SK-N-SH treated with all-trans-retinoic acid at 6 μM for 48 hours (cell line): ENCODE measurements around the gene NFKBIA.

Source experiments
- ATAC-seq: fragments of 200-7000 bp; cut with Tn5 transposase; 3 replicates; pipeline ENCODE4 v1.9.1; 2020; ENCODE audit warnings: mild to moderate bottlenecking, moderate library complexity
- ARNTL ChIP-seq: fragments of 450-650 bp; formaldehyde crosslinking; IDR thresholded peaks from 2 replicates; pipeline ENCODE4 v1.5.0; 2020; ENCODE audit warnings: low read depth, mild to moderate bottlenecking, moderate library complexity, borderline replicate concordance
- BACH2 ChIP-seq: fragments of 250-450 bp; sonication (Bioruptor Pico); IDR thresholded peaks from 2 replicates; pipeline ENCODE4 v1.9.0; 2021; ENCODE audit warnings: mild to moderate bottlenecking, borderline replicate concordance
- CSDC2 ChIP-seq: fragments of 250-450 bp; sonication (Bioruptor Pico); IDR thresholded peaks from 2 replicates; pipeline ENCODE4 v1.5.0; 2020; ENCODE audit warnings: mild to moderate bottlenecking, moderate library complexity
- ESRRG ChIP-seq: fragments of 250-450 bp; sonication (Bioruptor Pico); IDR thresholded peaks from 2 replicates; pipeline ENCODE4 v1.6.1; 2021; ENCODE audit warnings: mild to moderate bottlenecking
- GLIS3 ChIP-seq: fragments of 250-450 bp; sonication (Bioruptor Pico); IDR thresholded peaks from 2 replicates; pipeline ENCODE4 v1.5.0; 2020; ENCODE audit warnings: mild to moderate bottlenecking, moderate library complexity
- ISL1 ChIP-seq: fragments of 250-450 bp; sonication (Bioruptor Pico); IDR thresholded peaks from 2 replicates; pipeline ENCODE4 v2.1.2; 2022; ENCODE audit warnings: mild to moderate bottlenecking, moderate library complexity
- OSR1 ChIP-seq: fragments of 250-450 bp; sonication (Bioruptor Pico); IDR thresholded peaks from 2 replicates; pipeline ENCODE4 v1.8.0; 2022; ENCODE audit warnings: moderate library complexity, mild to moderate bottlenecking, inconsistent platforms
- PPARA ChIP-seq: fragments of 250-450 bp; sonication (Bioruptor Pico); IDR thresholded peaks from 2 replicates; pipeline ENCODE4 v1.5.0; 2020; ENCODE audit warnings: mild to moderate bottlenecking, borderline replicate concordance
- RARB ChIP-seq: fragments of 250-450 bp; sonication (Bioruptor Pico); IDR thresholded peaks from 2 replicates; pipeline ENCODE4 v1.8.0; 2021; ENCODE audit warnings: mild to moderate bottlenecking, moderate library complexity
- TCF4 ChIP-seq: fragments of 250-450 bp; sonication (Bioruptor Pico); IDR thresholded peaks from 2 replicates; pipeline ENCODE4 v1.8.0; 2021; ENCODE audit warnings: mild to moderate bottlenecking, moderate library complexity, borderline replicate concordance
- ZC3H10 ChIP-seq: fragments of 250-450 bp; sonication (Bioruptor Pico); IDR thresholded peaks from 2 replicates; pipeline ENCODE4 v1.5.1; 2021; ENCODE audit warnings: mild to moderate bottlenecking, moderate library complexity
- ZFP3 ChIP-seq: fragments of 250-450 bp; sonication (Bioruptor Pico); IDR thresholded peaks from 2 replicates; pipeline ENCODE4 v1.5.0; 2020; ENCODE audit warnings: mild to moderate bottlenecking, moderate library complexity
- ZFP30 ChIP-seq: fragments of 450-650 bp; formaldehyde crosslinking; IDR thresholded peaks from 2 replicates; pipeline ENCODE4 v1.5.0; 2022; ENCODE audit warnings: mild to moderate bottlenecking, moderate library complexity
- ZNF565 ChIP-seq: fragments of 450-650 bp; formaldehyde crosslinking; conservative IDR thresholded peaks from 2 replicates; pipeline ENCODE4 v1.5.0; 2020; ENCODE audit warnings: low read depth, mild to moderate bottlenecking, moderate library complexity
- ZNF70 ChIP-seq: fragments of 450-650 bp; formaldehyde crosslinking; IDR thresholded peaks from 2 replicates; pipeline ENCODE4 v1.5.0; 2020; ENCODE audit warnings: mild to moderate bottlenecking, moderate library complexity
- ZNF8 ChIP-seq: fragments of 450-650 bp; formaldehyde crosslinking; IDR thresholded peaks from 2 replicates; pipeline ENCODE4 v1.5.0; 2020; ENCODE audit warnings: mild to moderate bottlenecking, moderate library complexity
- TF ChIP-seq, protein P1 (sequence below): fragments of 250-450 bp; sonication (Bioruptor Pico); IDR thresholded peaks from 2 replicates; pipeline ENCODE4 v1.8.0; 2021; ENCODE audit warnings: low read depth, mild to moderate bottlenecking, moderate library complexity, borderline replicate concordance
- TF ChIP-seq, protein P2 (sequence below): fragments of 250-450 bp; sonication (Bioruptor Pico); IDR thresholded peaks from 2 replicates; pipeline ENCODE4 v1.5.1; 2020; ENCODE audit warnings: low read depth, mild to moderate bottlenecking, moderate library complexity
- TF ChIP-seq, protein P3 (sequence below): fragments of 250-450 bp; sonication (Bioruptor Pico); IDR thresholded peaks from 2 replicates; pipeline ENCODE4 v1.5.1; 2021; ENCODE audit warnings: mild to moderate bottlenecking, moderate library complexity
- TF ChIP-seq, protein P4 (sequence below): fragments of 250-450 bp; sonication (Bioruptor Pico); IDR thresholded peaks from 2 replicates; pipeline ENCODE4 v1.5.0; 2020; ENCODE audit warnings: mild to moderate bottlenecking, moderate library complexity
- TF ChIP-seq, protein P5 (sequence below): fragments of 250-450 bp; sonication (Bioruptor Pico); IDR thresholded peaks from 2 replicates; pipeline ENCODE4 v1.8.0; 2020; ENCODE audit warnings: mild to moderate bottlenecking, moderate library complexity, borderline replicate concordance

The NFKBIA gene

DNA sequence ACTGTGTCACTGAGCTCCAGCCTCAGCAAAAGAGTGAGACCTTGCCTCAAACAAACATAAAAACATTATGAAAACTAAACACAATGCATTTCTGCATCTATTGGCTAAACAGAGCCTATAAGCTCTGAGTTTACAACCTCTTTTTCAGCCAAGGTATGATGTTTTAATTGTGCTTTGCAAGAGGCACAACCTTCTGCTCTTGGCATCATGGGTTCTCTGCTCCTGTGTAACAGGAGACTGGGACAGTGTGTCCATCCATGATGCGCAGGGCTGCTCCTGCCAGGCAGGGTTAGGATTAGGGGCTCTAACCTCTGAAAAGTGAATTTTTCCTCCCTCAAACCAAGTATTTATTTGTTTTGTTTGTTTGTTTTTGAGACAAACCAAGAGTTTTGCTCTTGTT is 5.0 kb upstream of the NFKBIA start:
- no peak for ATAC-seq
- TF ChIP-seq, protein P1, sequence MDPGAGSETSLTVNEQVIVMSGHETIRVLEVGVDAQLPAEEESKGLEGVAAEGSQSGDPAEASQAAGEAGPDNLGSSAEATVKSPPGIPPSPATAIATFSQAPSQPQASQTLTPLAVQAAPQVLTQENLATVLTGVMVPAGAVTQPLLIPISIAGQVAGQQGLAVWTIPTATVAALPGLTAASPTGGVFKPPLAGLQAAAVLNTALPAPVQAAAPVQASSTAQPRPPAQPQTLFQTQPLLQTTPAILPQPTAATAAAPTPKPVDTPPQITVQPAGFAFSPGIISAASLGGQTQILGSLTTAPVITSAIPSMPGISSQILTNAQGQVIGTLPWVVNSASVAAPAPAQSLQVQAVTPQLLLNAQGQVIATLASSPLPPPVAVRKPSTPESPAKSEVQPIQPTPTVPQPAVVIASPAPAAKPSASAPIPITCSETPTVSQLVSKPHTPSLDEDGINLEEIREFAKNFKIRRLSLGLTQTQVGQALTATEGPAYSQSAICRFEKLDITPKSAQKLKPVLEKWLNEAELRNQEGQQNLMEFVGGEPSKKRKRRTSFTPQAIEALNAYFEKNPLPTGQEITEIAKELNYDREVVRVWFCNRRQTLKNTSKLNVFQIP (CRISPR knock-in tag), result no peak
- TF ChIP-seq PPARA (CRISPR knock-in tag) (no peak), ARNTL (no peak)

DNA sequence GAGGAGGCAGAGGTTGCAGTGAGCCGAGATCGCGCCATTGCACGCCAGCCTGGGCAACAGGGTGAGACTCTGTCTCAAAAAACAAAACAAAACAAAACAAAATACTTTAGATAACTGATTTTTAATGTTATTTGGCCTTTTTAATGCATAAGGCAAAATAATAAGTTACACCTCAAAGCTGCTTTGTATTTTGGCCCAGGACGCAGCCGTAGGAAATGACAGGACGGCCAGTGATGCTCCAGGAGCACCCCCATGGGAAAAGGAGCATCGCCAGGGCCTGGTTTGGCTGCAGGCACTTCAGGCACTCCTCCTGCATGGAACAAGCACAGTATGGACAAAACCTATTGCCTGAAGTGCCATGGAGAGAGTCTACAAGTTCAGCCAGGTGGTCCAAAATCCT is 3.5 kb upstream of the NFKBIA start:
- no peak for TF ChIP-seq TCF4 (CRISPR knock-in tag)
- no peak for TF ChIP-seq ZNF565
- TF ChIP-seq, protein P2, sequence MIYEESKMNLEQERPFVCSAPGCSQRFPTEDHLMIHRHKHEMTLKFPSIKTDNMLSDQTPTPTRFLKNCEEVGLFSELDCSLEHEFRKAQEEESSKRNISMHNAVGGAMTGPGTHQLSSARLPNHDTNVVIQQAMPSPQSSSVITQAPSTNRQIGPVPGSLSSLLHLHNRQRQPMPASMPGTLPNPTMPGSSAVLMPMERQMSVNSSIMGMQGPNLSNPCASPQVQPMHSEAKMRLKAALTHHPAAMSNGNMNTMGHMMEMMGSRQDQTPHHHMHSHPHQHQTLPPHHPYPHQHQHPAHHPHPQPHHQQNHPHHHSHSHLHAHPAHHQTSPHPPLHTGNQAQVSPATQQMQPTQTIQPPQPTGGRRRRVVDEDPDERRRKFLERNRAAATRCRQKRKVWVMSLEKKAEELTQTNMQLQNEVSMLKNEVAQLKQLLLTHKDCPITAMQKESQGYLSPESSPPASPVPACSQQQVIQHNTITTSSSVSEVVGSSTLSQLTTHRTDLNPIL (CRISPR knock-in tag), result no peak
- TF ChIP-seq ZNF8, result no peak
- no peak for TF ChIP-seq CSDC2 (CRISPR knock-in tag)
- TF ChIP-seq, protein P3, sequence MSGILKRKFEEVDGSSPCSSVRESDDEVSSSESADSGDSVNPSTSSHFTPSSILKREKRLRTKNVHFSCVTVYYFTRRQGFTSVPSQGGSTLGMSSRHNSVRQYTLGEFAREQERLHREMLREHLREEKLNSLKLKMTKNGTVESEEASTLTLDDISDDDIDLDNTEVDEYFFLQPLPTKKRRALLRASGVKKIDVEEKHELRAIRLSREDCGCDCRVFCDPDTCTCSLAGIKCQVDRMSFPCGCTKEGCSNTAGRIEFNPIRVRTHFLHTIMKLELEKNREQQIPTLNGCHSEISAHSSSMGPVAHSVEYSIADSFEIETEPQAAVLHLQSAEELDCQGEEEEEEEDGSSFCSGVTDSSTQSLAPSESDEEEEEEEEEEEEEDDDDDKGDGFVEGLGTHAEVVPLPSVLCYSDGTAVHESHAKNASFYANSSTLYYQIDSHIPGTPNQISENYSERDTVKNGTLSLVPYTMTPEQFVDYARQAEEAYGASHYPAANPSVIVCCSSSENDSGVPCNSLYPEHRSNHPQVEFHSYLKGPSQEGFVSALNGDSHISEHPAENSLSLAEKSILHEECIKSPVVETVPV (CRISPR knock-in tag), result no peak
- TF ChIP-seq, protein P1 (CRISPR knock-in tag), result no peak
- no peak for TF ChIP-seq ZC3H10 (CRISPR knock-in tag)
- no peak for TF ChIP-seq PPARA (CRISPR knock-in tag)
- TF ChIP-seq OSR1 (CRISPR knock-in tag), result no peak
- no peak for TF ChIP-seq GLIS3
- no peak for TF ChIP-seq ARNTL
- no peak for TF ChIP-seq ZFP3 (CRISPR knock-in tag)
- TF ChIP-seq ZNF70 (CRISPR knock-in tag), result no peak

DNA sequence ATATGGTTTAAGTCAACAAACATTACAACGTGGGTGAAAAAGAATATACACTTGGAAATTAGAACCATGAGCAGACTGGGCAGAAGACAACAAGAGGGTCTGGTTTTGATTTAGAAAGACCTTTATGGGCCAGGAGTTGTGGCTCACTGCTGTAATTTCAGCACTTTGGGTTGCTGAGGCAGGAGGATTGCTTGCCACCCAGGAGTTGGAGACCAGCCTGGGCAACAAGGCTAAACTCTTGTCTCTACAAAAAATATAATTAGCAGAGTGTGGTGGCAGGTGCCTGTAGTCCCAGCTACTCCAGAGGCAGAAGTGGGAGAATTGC is 2.7 kb upstream of the NFKBIA start:
- TF ChIP-seq ZFP30 (CRISPR knock-in tag) (no peak), ZNF8 (no peak)
- TF ChIP-seq, protein P3 (CRISPR knock-in tag), result no peak

More for the DNA sequence above, 3.5 kb upstream of the NFKBIA start:
- no peak for ATAC-seq

DNA sequence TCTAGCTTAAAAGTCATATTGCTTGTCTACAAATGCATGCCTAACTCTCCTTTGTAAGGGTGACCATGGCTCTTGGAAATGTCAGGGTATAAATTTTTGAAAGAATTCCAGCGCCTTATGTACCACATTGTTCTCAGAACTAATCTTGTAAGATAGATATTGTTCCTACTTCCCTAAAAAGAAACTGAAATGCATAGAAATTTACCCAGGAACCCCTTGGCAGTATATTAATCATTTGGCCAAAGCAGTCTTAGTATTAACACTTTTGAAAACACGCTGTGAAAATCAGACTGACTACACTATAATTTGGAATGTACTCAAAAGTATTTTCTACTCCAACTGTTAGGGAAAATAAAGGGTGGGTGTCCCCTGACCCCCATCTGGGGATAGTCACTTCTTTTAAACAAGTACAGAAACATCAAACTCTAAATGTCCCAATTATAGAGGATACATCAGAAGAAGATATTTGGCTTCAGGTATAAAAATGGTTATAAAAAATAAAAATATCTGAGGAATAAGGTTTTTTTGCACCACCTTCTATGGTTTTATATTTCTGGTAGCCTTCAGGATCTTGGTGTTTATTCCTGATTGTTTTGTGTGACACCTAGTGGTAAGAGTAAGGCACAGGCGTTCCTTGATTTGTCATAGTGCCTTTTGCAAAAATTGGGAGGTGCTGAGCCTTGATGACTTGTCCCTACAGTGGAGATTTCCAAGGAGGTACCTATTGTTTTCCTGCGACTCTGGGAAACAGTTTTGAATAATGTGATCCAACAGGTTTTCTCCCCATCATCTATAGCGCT is 2.2 kb upstream of the NFKBIA start:
- TF ChIP-seq GLIS3 (no peak), RARB (CRISPR knock-in tag) (no peak), ZFP30 (CRISPR knock-in tag) (no peak), CSDC2 (CRISPR knock-in tag) (no peak), BACH2 (CRISPR knock-in tag) (no peak), ESRRG (CRISPR knock-in tag) (no peak), ISL1 (CRISPR knock-in tag) (no peak), ZNF565 (no peak), ARNTL (no peak), ZNF8 (no peak), OSR1 (CRISPR knock-in tag) (no peak)
- TF ChIP-seq, protein P4, sequence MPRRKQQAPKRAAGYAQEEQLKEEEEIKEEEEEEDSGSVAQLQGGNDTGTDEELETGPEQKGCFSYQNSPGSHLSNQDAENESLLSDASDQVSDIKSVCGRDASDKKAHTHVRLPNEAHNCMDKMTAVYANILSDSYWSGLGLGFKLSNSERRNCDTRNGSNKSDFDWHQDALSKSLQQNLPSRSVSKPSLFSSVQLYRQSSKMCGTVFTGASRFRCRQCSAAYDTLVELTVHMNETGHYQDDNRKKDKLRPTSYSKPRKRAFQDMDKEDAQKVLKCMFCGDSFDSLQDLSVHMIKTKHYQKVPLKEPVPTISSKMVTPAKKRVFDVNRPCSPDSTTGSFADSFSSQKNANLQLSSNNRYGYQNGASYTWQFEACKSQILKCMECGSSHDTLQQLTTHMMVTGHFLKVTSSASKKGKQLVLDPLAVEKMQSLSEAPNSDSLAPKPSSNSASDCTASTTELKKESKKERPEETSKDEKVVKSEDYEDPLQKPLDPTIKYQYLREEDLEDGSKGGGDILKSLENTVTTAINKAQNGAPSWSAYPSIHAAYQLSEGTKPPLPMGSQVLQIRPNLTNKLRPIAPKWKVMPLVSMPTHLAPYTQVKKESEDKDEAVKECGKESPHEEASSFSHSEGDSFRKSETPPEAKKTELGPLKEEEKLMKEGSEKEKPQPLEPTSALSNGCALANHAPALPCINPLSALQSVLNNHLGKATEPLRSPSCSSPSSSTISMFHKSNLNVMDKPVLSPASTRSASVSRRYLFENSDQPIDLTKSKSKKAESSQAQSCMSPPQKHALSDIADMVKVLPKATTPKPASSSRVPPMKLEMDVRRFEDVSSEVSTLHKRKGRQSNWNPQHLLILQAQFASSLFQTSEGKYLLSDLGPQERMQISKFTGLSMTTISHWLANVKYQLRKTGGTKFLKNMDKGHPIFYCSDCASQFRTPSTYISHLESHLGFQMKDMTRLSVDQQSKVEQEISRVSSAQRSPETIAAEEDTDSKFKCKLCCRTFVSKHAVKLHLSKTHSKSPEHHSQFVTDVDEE (CRISPR knock-in tag), result no peak
- TF ChIP-seq, protein P3 (CRISPR knock-in tag), result no peak
- TF ChIP-seq, protein P5, sequence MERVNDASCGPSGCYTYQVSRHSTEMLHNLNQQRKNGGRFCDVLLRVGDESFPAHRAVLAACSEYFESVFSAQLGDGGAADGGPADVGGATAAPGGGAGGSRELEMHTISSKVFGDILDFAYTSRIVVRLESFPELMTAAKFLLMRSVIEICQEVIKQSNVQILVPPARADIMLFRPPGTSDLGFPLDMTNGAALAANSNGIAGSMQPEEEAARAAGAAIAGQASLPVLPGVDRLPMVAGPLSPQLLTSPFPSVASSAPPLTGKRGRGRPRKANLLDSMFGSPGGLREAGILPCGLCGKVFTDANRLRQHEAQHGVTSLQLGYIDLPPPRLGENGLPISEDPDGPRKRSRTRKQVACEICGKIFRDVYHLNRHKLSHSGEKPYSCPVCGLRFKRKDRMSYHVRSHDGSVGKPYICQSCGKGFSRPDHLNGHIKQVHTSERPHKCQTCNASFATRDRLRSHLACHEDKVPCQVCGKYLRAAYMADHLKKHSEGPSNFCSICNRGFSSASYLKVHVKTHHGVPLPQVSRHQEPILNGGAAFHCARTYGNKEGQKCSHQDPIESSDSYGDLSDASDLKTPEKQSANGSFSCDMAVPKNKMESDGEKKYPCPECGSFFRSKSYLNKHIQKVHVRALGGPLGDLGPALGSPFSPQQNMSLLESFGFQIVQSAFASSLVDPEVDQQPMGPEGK (CRISPR knock-in tag), result no peak
- ATAC-seq, result peak; percentile 12; the same call in 1 of the 3 replicates

More for the DNA sequence above, 2.7 kb upstream of the NFKBIA start:
- ATAC-seq, result no peak
